HG03139 (cell line): Measurements from ENCODE around the gene CSNK1E.

Experiments
- ATAC-seq: cut with Tn5 transposase; IDR thresholded peaks from one replicate; pipeline ENCODE4 v1.9.1; 2021; ENCODE audit not compliant: unreplicated experiment

CSNK1E gene

DNA sequence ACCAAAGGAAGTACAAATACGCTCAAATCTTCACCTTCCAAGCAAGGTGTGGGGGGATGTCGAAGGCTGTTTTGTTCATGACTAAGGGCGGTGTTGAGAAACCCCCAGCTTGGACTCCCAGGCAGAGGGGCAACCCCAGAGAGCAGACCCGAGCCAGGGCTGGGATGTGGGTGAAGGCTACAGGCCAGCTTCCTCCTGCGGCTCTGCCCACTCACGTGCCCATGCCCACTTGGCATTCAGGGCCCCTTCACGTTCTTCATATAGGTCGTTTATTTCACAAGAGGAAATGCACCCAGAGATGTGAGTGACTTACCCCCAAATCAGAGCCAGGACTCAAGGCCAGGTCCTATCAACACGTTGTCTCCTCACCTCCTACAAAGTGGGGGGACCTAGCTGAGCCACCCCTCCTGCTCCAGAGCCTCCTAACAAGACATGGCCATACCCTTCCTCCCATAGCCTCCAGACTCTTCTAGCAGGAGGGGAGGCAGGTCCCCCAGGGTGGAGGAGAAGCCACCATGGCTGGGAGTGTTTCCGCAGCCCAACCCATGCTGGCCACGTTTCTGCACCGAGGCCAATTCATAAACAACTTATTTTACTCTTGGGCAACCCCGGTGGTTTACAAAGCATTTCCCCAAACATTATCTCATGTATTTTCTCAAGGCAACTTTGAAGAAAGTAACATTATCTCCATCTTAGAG is 66.4 kb downstream of the CSNK1E start:
- no peak for ATAC-seq

DNA sequence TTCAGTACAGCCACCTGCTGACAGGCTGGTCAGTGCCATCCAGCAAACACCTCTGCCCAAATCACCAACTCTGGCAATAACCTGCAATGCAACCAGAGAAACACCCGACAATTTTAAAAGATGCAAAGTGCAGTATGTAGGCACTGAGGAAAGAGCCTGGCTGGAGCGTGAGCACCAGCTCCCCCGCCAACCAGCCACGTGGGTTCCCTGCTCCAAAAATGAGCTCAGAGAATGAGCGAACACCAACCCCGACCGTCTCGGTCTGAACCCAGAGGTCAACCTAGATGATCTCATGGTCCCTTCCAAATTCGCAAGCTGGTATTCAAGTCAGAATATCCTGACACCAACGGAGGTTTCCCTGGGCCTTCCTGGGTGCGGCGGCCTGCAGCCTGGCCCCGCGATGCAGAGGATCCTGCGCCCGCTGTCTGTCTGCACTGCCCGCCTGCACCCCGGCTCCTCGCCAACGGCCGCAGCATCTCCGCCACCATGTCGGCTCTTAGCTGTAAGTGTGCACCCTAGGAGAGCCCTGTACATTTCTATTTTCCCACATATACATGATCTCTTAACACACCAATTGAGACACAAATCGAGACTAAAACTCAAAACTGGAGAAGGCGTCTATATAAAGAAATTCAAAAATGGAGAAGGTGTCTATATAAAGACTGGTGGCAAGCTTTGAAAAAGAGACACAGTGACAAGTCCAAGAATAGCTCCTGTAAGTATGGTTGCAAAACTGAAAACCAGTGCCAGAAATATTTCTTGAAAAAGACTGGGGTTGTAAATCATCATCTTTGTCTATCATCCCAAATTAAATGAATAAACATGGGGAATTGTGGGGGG is 67.2 kb downstream of the CSNK1E start:
- no peak for ATAC-seq

DNA sequence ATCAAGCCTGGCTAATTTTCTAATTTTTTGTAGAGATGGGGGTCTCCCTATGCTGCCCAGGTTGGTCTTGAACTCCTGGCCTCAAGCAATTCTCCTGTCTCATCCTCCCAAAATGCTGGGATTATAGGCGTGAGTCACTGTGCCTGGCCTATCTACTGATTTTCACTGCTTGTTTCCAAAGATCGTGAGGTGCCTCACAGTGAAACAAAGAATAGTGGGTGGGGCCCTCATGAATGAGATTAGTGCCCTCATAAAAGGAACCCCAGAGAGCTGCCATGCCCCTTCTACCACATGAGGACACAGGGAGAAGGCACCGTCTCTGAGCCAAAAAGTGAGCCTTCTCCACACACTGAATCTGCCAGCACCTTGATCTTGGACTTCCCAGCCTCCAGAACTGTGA is 67.9 kb downstream of the CSNK1E start:
- ATAC-seq = no peak

DNA sequence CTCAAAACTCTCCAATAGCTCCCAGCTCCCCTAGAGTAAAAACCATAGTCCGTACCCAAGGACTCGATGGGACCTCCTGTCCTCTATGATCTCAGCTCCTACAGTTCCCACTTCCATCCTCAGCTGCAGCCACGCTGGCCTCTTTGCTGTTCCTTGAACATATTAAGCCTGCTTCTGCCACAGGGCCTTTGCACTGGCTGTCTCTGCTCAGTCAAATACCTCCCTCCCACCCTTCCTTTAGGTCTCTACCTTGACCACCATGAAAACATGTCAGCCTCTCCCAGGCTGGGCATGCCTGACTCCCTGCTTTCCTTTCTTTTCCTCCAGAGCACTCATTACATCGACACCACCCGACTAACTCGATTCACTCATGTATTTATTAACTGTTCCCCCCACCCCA is 69.0 kb downstream of the CSNK1E start:
- no peak for ATAC-seq

DNA sequence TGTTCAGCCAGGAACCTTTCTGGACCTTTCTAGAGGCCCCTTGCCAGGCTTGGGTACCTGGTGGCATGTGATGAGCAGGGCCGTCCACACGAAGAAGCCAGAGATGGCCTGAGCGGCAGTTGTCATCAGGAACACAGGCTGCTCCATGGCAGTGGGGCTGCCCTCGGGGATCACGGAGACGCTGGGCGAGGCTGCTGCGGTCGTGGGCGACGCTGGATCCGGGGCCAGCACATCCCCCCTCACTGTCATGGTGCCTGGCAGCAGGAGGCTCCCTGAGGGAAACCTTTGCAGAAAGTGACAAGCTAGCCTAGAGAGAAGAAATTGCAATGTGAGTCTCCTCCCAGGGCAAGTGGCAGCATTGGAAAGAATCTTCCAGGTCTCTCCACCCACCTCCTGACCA is 69.5 kb downstream of the CSNK1E start:
- ATAC-seq = no peak

DNA sequence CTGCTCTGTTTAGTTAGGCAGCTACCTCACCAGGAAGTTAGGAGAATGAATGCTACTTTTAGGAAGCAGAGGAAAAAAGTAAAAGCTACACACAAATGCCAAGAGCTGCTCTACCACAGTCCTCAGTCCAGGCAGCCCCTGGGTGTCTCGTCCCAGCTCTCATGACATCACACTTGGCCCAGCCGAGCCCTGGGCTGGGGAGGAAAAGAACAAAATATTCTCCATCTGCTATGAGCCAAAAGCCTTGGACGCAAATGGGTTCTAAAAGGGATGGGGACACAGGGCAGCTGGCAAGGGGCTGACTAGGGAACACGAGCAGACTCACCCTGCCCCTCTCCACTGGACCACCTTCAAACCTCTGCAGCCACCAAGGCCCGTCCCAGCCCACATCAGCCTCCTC is 70.5 kb downstream of the CSNK1E start:
- ATAC-seq = no peak

DNA sequence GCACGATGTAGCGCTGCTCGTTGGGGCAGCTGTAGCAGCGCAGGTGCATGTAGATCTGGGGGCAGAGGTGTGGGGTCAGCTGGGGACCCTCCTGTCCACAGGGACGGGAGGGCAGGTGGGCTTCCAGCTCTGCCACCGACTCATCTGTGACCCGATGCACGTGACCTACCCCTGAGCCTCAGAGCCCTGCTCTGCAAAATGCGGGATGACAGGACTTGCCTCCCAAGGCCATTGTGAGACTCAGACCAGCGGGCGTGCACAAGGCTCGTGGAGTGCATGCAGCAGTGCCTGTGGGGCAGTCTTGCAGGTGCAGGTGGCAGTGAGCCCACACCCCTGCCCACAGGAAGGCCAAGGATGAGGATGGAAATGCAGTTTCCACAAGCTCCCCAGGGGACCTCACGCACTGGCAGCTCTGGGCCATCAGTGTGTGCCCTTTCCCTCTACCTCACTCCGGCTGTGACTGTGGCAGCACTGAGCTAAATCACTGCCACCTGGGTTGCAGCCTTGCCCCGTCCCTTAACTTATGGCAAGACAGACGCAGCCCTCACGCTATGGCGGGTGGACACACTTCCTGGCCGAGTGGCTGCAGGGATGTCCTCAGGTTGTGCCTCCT is 71.1 kb downstream of the CSNK1E start:
- no peak for ATAC-seq

DNA sequence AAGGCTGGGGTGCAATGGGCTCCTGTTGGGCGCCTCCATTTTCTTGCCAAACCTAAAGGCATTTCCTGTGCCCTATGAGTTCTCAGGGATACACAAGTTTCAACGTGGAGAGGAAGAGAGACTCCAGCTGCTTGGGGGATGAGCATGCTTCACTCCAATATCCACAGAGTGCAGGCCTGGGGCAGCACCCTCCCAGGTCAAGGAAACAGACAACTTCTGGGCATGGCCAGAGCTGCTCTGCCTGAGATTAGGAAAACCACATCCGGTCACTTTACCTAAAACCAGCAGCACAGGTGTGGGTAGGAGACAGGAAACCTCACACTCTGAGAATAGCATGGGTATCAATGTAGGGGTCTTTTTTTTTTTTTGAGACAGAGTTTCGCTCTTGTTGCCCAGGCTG is 73.1 kb downstream of the CSNK1E start:
- no peak for ATAC-seq

DNA sequence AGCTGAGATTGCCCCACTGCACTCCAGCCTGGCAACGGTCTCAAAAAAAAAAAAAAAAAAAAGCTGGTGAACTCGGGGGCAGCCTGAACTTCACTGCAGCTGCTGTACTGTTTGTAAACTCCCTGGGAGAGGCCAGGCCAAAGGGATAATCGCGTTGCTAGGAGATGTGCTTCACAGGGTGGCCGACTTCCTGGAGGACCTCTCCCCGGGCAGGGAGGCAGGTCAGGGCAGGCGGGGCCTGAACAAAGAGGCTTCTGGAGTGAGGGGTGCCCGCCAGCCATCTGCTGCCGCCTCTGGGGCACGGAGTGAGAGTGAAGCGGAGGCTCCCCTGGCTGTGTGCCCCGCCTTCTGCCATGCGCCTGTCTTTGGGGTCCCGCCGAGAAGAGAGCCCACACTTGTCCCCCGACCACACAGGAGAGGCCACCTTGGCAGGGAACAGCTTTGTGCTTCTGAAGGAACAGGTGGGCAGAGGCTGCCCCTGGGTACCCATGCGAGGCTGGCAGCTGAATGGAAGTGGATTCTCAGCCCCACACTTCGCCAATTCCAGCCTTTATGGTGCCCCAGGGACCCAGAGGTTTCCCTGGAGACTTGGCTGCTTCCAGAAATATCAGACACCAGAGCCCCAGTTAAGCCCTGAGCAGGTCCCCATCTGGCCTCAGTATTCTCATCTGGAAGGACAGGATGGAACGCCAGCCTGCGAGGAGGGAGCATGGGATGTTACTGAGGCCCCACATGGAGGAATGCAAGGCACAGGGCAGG is 74.0 kb downstream of the CSNK1E start:
- no peak for ATAC-seq

DNA sequence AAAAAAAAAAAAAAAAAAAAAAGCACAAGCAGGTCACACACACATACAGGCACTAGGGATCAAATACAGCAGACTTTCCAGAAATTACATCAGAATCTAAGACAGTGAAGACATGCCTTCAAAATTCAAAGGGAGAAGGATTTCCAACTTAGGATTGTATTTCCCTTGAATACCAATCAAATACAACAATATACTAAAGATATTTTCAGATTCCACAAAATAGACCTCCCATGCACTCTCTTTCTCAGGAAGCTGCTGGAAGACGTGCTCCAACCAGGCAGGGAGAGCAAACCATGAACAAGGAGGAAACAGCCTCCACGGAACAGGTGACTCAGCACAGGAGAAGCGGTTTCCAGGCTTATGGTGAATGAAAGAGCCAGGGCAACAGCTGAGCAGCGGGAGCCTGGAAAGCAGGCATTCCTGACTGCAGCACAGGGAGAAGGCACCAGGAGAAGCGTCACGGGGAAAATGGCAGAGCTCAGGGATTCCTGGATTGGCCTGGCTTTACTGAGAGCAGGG is 76.4 kb downstream of the CSNK1E start:
- ATAC-seq = no peak
